M059J (cell line): ENCODE measurements around the gene FAM193B. TPM values are rescaled to one million over a fixed set of nuclear protein-coding genes. Genes with fewer than 3 reads are reported as not detected.
A peak's percentile ranks its signal among the peaks of the same experiment; 100 is the strongest.

Source experiments
- DNase-seq: peaks from one replicate; pipeline ENCODE4 v3.0.0-alpha.2; 2012; ENCODE audit warnings: low read depth
- total RNA-seq: library from RNA; depleted of rRNA; stranded (reverse); fragments of >200 nt; shearing (Covaris generic); gene quantifications from 2 replicates; pipeline ENCODE4 v1.2.3, GENCODE V29; 2014

FAM193B gene
- total RNA-seq, 1 experiment from 2014 or later, result 10.6 TPM

- peak; percentile 74 for DNase-seq
Observed at GRCh38 chr5:177500685-177501522, 53.5 kb downstream of the FAM193B start.

GRCh38 chr5:177499842-177500241 lies 54.5 kb downstream of the FAM193B start:
- DNase-seq, result no peak

GRCh38 chr5:177498013-177498787 lies 56.2 kb downstream of the FAM193B start:
- peak; percentile 20 for DNase-seq

GRCh38 chr5:177497292-177498012 lies 56.9 kb downstream of the FAM193B start, which contains the start of gene PDLIM7:
Gene PDLIM7 (minus strand): TSS chr5:177497604. CDS start chr5:177496512, 1,092 bp downstream.
- peak; percentile 95 for DNase-seq

GRCh38 chr5:177496727-177497291 lies 57.6 kb downstream of the FAM193B start:
- DNase-seq, result peak; percentile 95

GRCh38 chr5:177496070-177496726 lies 58.2 kb downstream of the FAM193B start:
- peak; percentile 75 for DNase-seq

- DNase-seq, result peak; percentile 87
Observed at GRCh38 chr5:177495243-177496060, 58.9 kb downstream of the FAM193B start.

GRCh38 chr5:177494346-177495195 lies 59.8 kb downstream of the FAM193B start:
- peak; percentile 91 for DNase-seq

- DNase-seq, result no peak
Observed at GRCh38 chr5:177493795-177494345, 60.5 kb downstream of the FAM193B start.

GRCh38 chr5:177492841-177493240 lies 61.5 kb downstream of the FAM193B start:
- no peak for DNase-seq

GRCh38 chr5:177491983-177492746 lies 62.2 kb downstream of the FAM193B start:
- DNase-seq, result no peak

- no peak for DNase-seq
Observed at GRCh38 chr5:177491429-177491945, 62.9 kb downstream of the FAM193B start.

- no peak for DNase-seq
Observed at GRCh38 chr5:177490992-177491391, 63.4 kb downstream of the FAM193B start.

GRCh38 chr5:177490311-177490991 lies 63.9 kb downstream of the FAM193B start:
- DNase-seq, result no peak

- no peak for DNase-seq
Observed at GRCh38 chr5:177489119-177489716, 65.1 kb downstream of the FAM193B start.

GRCh38 chr5:177487975-177488374 lies 66.4 kb downstream of the FAM193B start:
- DNase-seq, result no peak

GRCh38 chr5:177487144-177487543 lies 67.2 kb downstream of the FAM193B start:
- DNase-seq, result no peak
